ENCODE measurements around the gene BLOC1S5. TPM values are rescaled to one million over a fixed set of nuclear protein-coding genes. Genes with fewer than 3 reads are reported as not detected.

The BLOC1S5 gene
- total RNA-seq, 1 experiment from 2014 or later, result 16.1 TPM

DNA sequence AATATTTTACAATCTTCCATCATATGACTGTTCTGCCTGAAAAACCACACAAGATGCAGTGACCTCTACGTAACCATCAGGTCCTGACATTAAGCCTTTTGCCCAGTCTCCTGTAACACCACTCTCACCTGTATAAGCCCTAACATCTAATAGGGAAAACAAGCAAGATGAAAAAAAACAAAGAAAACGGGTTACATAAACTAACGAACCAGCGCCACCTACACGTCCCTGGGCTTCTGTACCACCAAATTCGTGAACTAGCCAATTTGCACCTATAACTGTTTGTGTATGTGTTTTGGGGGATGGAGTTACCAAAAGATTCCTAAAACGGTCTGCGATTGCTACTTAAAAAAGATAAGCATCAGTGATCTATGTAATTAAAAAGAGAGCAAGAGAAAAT lies 70.2 kb downstream of the BLOC1S5 start:
- H4K20me1 ChIP-seq (ENCODE audit: insufficient read depth), result no peaks in the 10 kb centered on the region; the same call in 1 of the 2 replicates
- no peaks in the 10 kb centered on the region for H3F3A ChIP-seq (ENCODE audit: insufficient read depth, low read depth)
- H3K79me2 ChIP-seq (ENCODE audit: low read depth), result no peaks in the 10 kb centered on the region
- ChIA-PET POLR2A (ENCODE audit: unreplicated experiment) (no interaction called here), CTCF (no interaction called here)
- H3K4me2 ChIP-seq, result no peak overlapping the region
- no peaks in the 10 kb centered on the region for H3K36me3 ChIP-seq (ENCODE audit: low read depth)
- no peaks in the 10 kb centered on the region for H3K27me3 ChIP-seq (ENCODE audit: insufficient read depth, low read depth)
- no peaks in the 10 kb centered on the region for H3K9me3 ChIP-seq (ENCODE audit: insufficient read depth, low read depth)
- no peak overlapping the region for H2AFZ ChIP-seq
- no peaks in the 10 kb centered on the region for H3K4me1 ChIP-seq (replicated peaks; ENCODE audit: insufficient read depth)
- intact Hi-C loops (cut with micrococcal nuclease; ENCODE audit: unreplicated experiment), result loop anchor here (5.0 kb wide), 3 partner anchors 87 to 377 kb away; no protein-coding TSS in a partner anchor
- H3K9me2 ChIP-seq (ENCODE audit: insufficient read depth), result no peaks in the 10 kb centered on the region
- TF ChIP-seq EZH2 (IDR thresholded peaks at IDR 0.05; ENCODE audit: low read depth) (no peak), CTCF (conservative IDR thresholded peaks at IDR 0.05) (0 out of 2 replicates have a peak, but pooled peaks have one; percentile 20)
- BruUV-seq (replicated peaks), result no TSS peak
- no peak overlapping the region for H3K27ac ChIP-seq
- no peak overlapping the region for H3K4me3 ChIP-seq
- no peak for DNase-seq

DNA sequence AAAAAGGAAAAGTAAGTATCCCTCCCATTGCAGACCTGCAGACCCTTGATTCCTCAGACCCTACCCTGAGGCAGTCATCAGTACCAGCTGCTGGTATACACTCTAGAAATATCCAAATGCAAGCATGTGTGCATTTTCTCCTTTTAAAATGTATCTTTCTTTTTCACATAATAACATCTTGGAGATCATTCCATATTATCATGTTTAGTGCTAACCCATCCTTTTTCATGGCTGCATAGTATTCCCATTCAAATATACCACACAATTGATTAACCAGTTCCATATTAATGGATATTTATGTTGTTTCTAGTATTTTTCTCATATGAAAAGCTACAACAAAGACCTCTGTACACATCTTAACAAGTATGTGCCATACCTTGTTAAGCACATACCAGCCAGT lies 70.8 kb downstream of the BLOC1S5 start:
- no peak overlapping the region for H3K27ac ChIP-seq
- H4K20me1 ChIP-seq (ENCODE audit: insufficient read depth), result no peaks in the 10 kb centered on the region; the same call in 1 of the 2 replicates
- ChIA-PET POLR2A (ENCODE audit: unreplicated experiment) (no interaction called here), CTCF (no interaction called here)
- no peak overlapping the region for H2AFZ ChIP-seq
- H3F3A ChIP-seq (ENCODE audit: insufficient read depth, low read depth), result no peaks in the 10 kb centered on the region
- no peaks in the 10 kb centered on the region for H3K79me2 ChIP-seq (ENCODE audit: low read depth)
- no peak for DNase-seq
- H3K9me3 ChIP-seq (ENCODE audit: insufficient read depth, low read depth), result no peaks in the 10 kb centered on the region
- H3K9me2 ChIP-seq (ENCODE audit: insufficient read depth), result no peaks in the 10 kb centered on the region
- H3K4me1 ChIP-seq (replicated peaks; ENCODE audit: insufficient read depth), result no peaks in the 10 kb centered on the region
- intact Hi-C loops (cut with micrococcal nuclease; ENCODE audit: unreplicated experiment), result loop anchor here (5.0 kb wide), 3 partner anchors 86 to 376 kb away; no protein-coding TSS in a partner anchor
- no peaks in the 10 kb centered on the region for H3K36me3 ChIP-seq (ENCODE audit: low read depth)
- BruUV-seq (replicated peaks), result no TSS peak
- H3K27me3 ChIP-seq (ENCODE audit: insufficient read depth, low read depth), result no peaks in the 10 kb centered on the region
- TF ChIP-seq CTCF (conservative IDR thresholded peaks at IDR 0.05), result no peak
- no peak for TF ChIP-seq EZH2 (IDR thresholded peaks at IDR 0.05; ENCODE audit: low read depth)
- H3K4me2 ChIP-seq, result no peak overlapping the region
- no peak overlapping the region for H3K4me3 ChIP-seq

- Histone ChIP-seq H3K27ac (no peak overlapping the region), H3K9me3 (ENCODE audit: insufficient read depth, low read depth) (no peaks in the 10 kb centered on the region), H3K79me2 (ENCODE audit: low read depth) (no peaks in the 10 kb centered on the region), H3K9me2 (ENCODE audit: insufficient read depth) (no peaks in the 10 kb centered on the region), H3K36me3 (ENCODE audit: low read depth) (no peaks in the 10 kb centered on the region), H3K4me2 (no peak overlapping the region), H3F3A (ENCODE audit: insufficient read depth, low read depth) (no peaks in the 10 kb centered on the region), H3K4me1 (replicated peaks; ENCODE audit: insufficient read depth) (no peaks in the 10 kb centered on the region), H3K27me3 (ENCODE audit: insufficient read depth, low read depth) (no peaks in the 10 kb centered on the region), H2AFZ (no peak overlapping the region), H4K20me1 (ENCODE audit: insufficient read depth) (no peaks in the 10 kb centered on the region; the same call in 1 of the 2 replicates), H3K4me3 (no peak overlapping the region)
- TF ChIP-seq CTCF (conservative IDR thresholded peaks at IDR 0.05) (peak; percentile 63), EZH2 (IDR thresholded peaks at IDR 0.05; ENCODE audit: low read depth) (no peak)
- ChIA-PET POLR2A (ENCODE audit: unreplicated experiment) (no interaction called here), CTCF (interaction anchor here (0.6 kb wide), 1 partner anchor 687 kb away, joined by 3 read pairs; no protein-coding TSS in a partner anchor)
- intact Hi-C loops (cut with micrococcal nuclease; ENCODE audit: unreplicated experiment), result loop anchor here (1.0 to 5.0 kb wide), 4 partner anchors 85 to 375 kb away; no protein-coding TSS in a partner anchor
- BruUV-seq (replicated peaks), result no TSS peak
- peak in 1 of 2 experiments; percentile 51 for DNase-seq
Measured at GRCh38 chr6:7992002-7992815, 72.0 kb downstream of the BLOC1S5 start.

Data from PC-9 (cell line).